HepG2 (cell line): ENCODE data around the gene ARHGEF4.

ENCODE experiments used
- BHLHE40 ChIP-seq: IDR thresholded peaks from 2 replicates; pipeline ENCODE4 v1.6.1; 2011; ENCODE audit warnings: low read length, improper control_type of control experiment
- BRD4 ChIP-seq: sonication (generic); formaldehyde crosslinking; IDR thresholded peaks from 2 replicates; pipeline ENCODE4 v1.4.0; 2020; ENCODE audit warnings: missing genetic modification reagents
- ELF4 ChIP-seq: sonication (generic); formaldehyde crosslinking; IDR thresholded peaks from 2 replicates; pipeline ENCODE4 v1.5.0; 2020; ENCODE audit warnings: missing genetic modification reagents, mild to moderate bottlenecking, moderate library complexity, borderline replicate concordance
- ERF ChIP-seq: IDR thresholded peaks from 2 replicates; pipeline ENCODE4 v1.6.1; 2018; ENCODE audit warnings: missing biosample characterization, missing genetic modification reagents
- FOXJ3 ChIP-seq: sonication (generic); formaldehyde crosslinking; IDR thresholded peaks from 2 replicates; pipeline ENCODE4 v1.4.0; 2020; ENCODE audit warnings: missing genetic modification reagents, mild to moderate bottlenecking, borderline replicate concordance
- HDAC6 ChIP-seq: fragments of 200-600 bp; sonication (generic); IDR thresholded peaks from 2 replicates; pipeline ENCODE4 v1.7.0; 2017; ENCODE audit warnings: mild to moderate bottlenecking, antibody characterized with exemption, low read length, low read depth
- KDM1A ChIP-seq: IDR thresholded peaks from 2 replicates; pipeline ENCODE4 v1.6.1; 2016; ENCODE audit warnings: missing compliant biosample characterization
- MAX ChIP-seq: IDR thresholded peaks from 2 replicates; pipeline ENCODE4 v1.6.1; 2012; ENCODE audit warnings: inconsistent platforms
- MXI1 ChIP-seq: IDR thresholded peaks from 3 replicates; pipeline ENCODE4 v1.6.1; 2012; ENCODE audit warnings: low read depth, low read length, inconsistent platforms, borderline replicate concordance
- RXRB ChIP-seq: IDR thresholded peaks from 2 replicates; pipeline ENCODE4 v1.6.1; 2016; ENCODE audit warnings: borderline replicate concordance, missing genetic modification reagents, missing compliant biosample characterization
- USF2 ChIP-seq, 2 experiments: sonication (generic) in 1 of 2; formaldehyde crosslinking in 1 of 2; IDR thresholded peaks; 2 replicates each; pipeline versions ENCODE4 v1.5.1 to v1.6.1; 2011 to 2020; ENCODE audit warnings: borderline replicate concordance in 1 of 2, low read depth in 1 of 2, low read length in 1 of 2, mild to moderate bottlenecking in 1 of 2, missing genetic modification reagents in 1 of 2, moderate library complexity in 1 of 2
- ZNF225 ChIP-seq: sonication (generic); formaldehyde crosslinking; IDR thresholded peaks from 2 replicates; pipeline ENCODE4 v1.4.0; 2020; ENCODE audit warnings: mild to moderate bottlenecking, missing genetic modification reagents
- ZNF318 ChIP-seq: sonication (generic); formaldehyde crosslinking; IDR thresholded peaks from 2 replicates; pipeline ENCODE4 v1.4.0; 2020; ENCODE audit warnings: mild to moderate bottlenecking, missing genetic modification reagents

GRCh38 chr2:131058920-131059319 lies 222.2 kb downstream of the ARHGEF4 start:
- TF ChIP-seq ELF4 (no peak), MAX (no peak), KDM1A (CRISPR knock-in tag) (no peak), HDAC6 (no peak), FOXJ3 (no peak), ZNF225 (CRISPR knock-in tag) (no peak), MXI1 (no peak), ZNF318 (CRISPR knock-in tag) (no peak), BHLHE40 (no peak), BRD4 (CRISPR knock-in tag) (no peak), RXRB (no peak), USF2 (IDR thresholded peaks at IDR 0.05; ENCODE audit: low read depth, low read length) (no peak), USF2 (CRISPR knock-in tag; IDR thresholded peaks at IDR 0.05; ENCODE audit: borderline replicate concordance) (no peak), ERF (no peak)
